OCI-LY7 (cell line): ENCODE results near the gene CAPN14. TPM values are rescaled to one million over a fixed set of nuclear protein-coding genes. Genes with fewer than 3 reads are reported as not detected.

ENCODE experiments used
- BruUV-seq: library from RNA; stranded (reverse); fragments of 400-500 nt; replicated peaks from 2 replicates; lab custom pipeline; 2021; lab: Mats Ljungman, UMichigan
- CTCF ChIA-PET: fragments of 300-600 bp; sonication (Branson Sonifier 250); formaldehyde crosslinking; loops from one replicate; lab custom pipeline; 2022; ENCODE audit warnings: antibody characterized with exemption; ENCODE audit not compliant: unreplicated experiment; lab: Charles Lee
- POLR2A ChIA-PET: fragments of 300-600 bp; sonication (Branson Sonifier 250); formaldehyde crosslinking; loops from one replicate; lab custom pipeline; 2022; ENCODE audit warnings: antibody characterized with exemption; lab: Charles Lee
- DNase-seq: peaks from one replicate; pipeline ENCODE4 v3.0.0-alpha.2; 2015; ENCODE audit warnings: low spot score
- H2AFZ ChIP-seq: fragments of 200-600 bp; sonication (generic), shearing (Covaris generic); 2 replicates; pipeline ENCODE4 v1.6.1; 2014; ENCODE audit warnings: mild to moderate bottlenecking, antibody characterized with exemption, low read length, moderate library complexity
- H3K27ac ChIP-seq: fragments of 200-600 bp; sonication (generic); 2 replicates; pipeline ENCODE4 v1.5.1; 2014; ENCODE audit warnings: mixed run types, low read depth, mild to moderate bottlenecking, moderate library complexity, low read length, inconsistent platforms; ENCODE audit not compliant: poor library complexity, severe bottlenecking
- H3K36me3 ChIP-seq: fragments of 200-600 bp; sonication (generic); 2 replicates; pipeline ENCODE4 v1.6.1; 2014; ENCODE audit warnings: mild to moderate bottlenecking, antibody characterized with exemption, low read length, moderate library complexity, mixed read lengths; ENCODE audit not compliant: insufficient read depth
- H3K4me1 ChIP-seq: fragments of 200-600 bp; sonication (generic); 2 replicates; pipeline ENCODE4 v1.5.1; 2014; ENCODE audit warnings: mild to moderate bottlenecking, low read length; ENCODE audit not compliant: insufficient read depth, poor library complexity, severe bottlenecking
- H3K4me2 ChIP-seq: fragments of 200-600 bp; sonication (generic); 2 replicates; pipeline ENCODE4 v1.6.1; 2014; ENCODE audit warnings: mild to moderate bottlenecking, low read length
- H3K4me3 ChIP-seq: fragments of 200-600 bp; sonication (generic); 2 replicates; pipeline ENCODE4 v1.5.1; 2014; ENCODE audit warnings: mild to moderate bottlenecking, low read depth, low read length; ENCODE audit not compliant: poor library complexity, severe bottlenecking
- H3K79me2 ChIP-seq: fragments of 200-600 bp; sonication (generic); 2 replicates; pipeline ENCODE4 v1.6.1; 2016; ENCODE audit warnings: low read depth, mild to moderate bottlenecking, low read length, moderate library complexity, mixed read lengths; ENCODE audit not compliant: insufficient read depth
- H3K9me2 ChIP-seq: fragments of 200-600 bp; sonication (generic); 2 replicates; pipeline ENCODE4 v1.6.1; 2016; ENCODE audit warnings: mild to moderate bottlenecking, low read length, mixed read lengths; ENCODE audit not compliant: insufficient read depth
- H3K9me3 ChIP-seq: fragments of 200-600 bp; sonication (generic); 2 replicates; pipeline ENCODE4 v1.6.1; 2014; ENCODE audit warnings: mild to moderate bottlenecking, mixed run types, low read length, mixed read lengths
- H4K20me1 ChIP-seq: fragments of 200-600 bp; sonication (generic); 2 replicates; pipeline ENCODE4 v1.6.1; 2014; ENCODE audit warnings: mild to moderate bottlenecking, antibody characterized with exemption, low read length, moderate library complexity, mixed read lengths; ENCODE audit not compliant: insufficient read depth
- EZH2phosphoT487 ChIP-seq: fragments of 200-600 bp; sonication (generic); IDR thresholded peaks from 2 replicates; pipeline ENCODE4 v1.6.1; 2018; ENCODE audit warnings: low read depth, borderline replicate concordance, mild to moderate bottlenecking, mixed run types, antibody characterized with exemption, low read length, moderate library complexity, mixed read lengths
- intact Hi-C: fragments of 100-400 bp; cut with micrococcal nuclease; formaldehyde crosslinking; loops from one replicate; pipeline ENCODE4 v1.10.0; 2022; ENCODE audit not compliant: unreplicated experiment
- total RNA-seq, 2 experiments: library from RNA; depleted of rRNA in 1 of 2; stranded (reverse); fragments of >200 nt in 1 of 2; shearing (Covaris generic) in 1 of 2; gene quantifications; 2 replicates each; pipeline ENCODE4 v1.2.3, GENCODE V29; 2014 to 2022
- TF ChIP-seq, protein P1 (sequence below): fragments of 200-600 bp; sonication (generic); conservative IDR thresholded peaks from 2 replicates; pipeline ENCODE4 v1.5.1; 2014; ENCODE audit warnings: mild to moderate bottlenecking, antibody characterized with exemption, low read length, moderate library complexity, mixed read lengths

CAPN14 gene
- total RNA-seq, 2 experiments from 2014 or later = 1.4 to 4.0 TPM

- peak overlapping the region; percentile 67; the same call in 1 of the 2 replicates for H2AFZ ChIP-seq
- POLR2A ChIA-PET = interaction anchor here (0.6 to 1.1 kb wide), 3 partner anchors 14 to 51 kb away, joined by 3 to 4 read pairs (median 3); no protein-coding TSS in a partner anchor
- H3K27ac ChIP-seq = peak overlapping the region; percentile 95
- peak overlapping the region; percentile 74 for H3K4me2 ChIP-seq
- no peak overlapping the region for H3K4me3 ChIP-seq
- no peaks in the 10 kb centered on the region for H3K9me3 ChIP-seq
- H4K20me1 ChIP-seq = no peaks in the 10 kb centered on the region
- peaks cover 66% of the 10 kb centered on the region for H3K4me1 ChIP-seq
- H3K9me2 ChIP-seq = no peaks in the 10 kb centered on the region
- H3K79me2 ChIP-seq = peaks cover 9% of the 10 kb centered on the region; the same call in 1 of the 2 replicates
- TF ChIP-seq, protein P1, sequence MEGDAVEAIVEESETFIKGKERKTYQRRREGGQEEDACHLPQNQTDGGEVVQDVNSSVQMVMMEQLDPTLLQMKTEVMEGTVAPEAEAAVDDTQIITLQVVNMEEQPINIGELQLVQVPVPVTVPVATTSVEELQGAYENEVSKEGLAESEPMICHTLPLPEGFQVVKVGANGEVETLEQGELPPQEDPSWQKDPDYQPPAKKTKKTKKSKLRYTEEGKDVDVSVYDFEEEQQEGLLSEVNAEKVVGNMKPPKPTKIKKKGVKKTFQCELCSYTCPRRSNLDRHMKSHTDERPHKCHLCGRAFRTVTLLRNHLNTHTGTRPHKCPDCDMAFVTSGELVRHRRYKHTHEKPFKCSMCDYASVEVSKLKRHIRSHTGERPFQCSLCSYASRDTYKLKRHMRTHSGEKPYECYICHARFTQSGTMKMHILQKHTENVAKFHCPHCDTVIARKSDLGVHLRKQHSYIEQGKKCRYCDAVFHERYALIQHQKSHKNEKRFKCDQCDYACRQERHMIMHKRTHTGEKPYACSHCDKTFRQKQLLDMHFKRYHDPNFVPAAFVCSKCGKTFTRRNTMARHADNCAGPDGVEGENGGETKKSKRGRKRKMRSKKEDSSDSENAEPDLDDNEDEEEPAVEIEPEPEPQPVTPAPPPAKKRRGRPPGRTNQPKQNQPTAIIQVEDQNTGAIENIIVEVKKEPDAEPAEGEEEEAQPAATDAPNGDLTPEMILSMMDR = no peak
- TF ChIP-seq EZH2phosphoT487 = no peak
- no TSS peak for BruUV-seq
- intact Hi-C loops = loop anchor here (5.0 to 10.0 kb wide), 4 partner anchors 392 to 1112 kb away; partner anchors contain the start of genes SLC30A6 and YPEL5
- no peaks in the 10 kb centered on the region for H3K36me3 ChIP-seq
- DNase-seq = no peak
- CTCF ChIA-PET = interaction anchor here (0.6 to 1.1 kb wide), 2 partner anchors 9 to 1047 kb away, joined by 3 to 4 read pairs; no protein-coding TSS in a partner anchor
These were observed 41.8 kb upstream of the CAPN14 start for GRCh38 chr2:31259075-31259474.

- peak overlapping the region; percentile 67; the same call in 1 of the 2 replicates for H2AFZ ChIP-seq
- no peaks in the 10 kb centered on the region for H3K36me3 ChIP-seq
- no peak for TF ChIP-seq EZH2phosphoT487
- TF ChIP-seq, protein P1 = no peak
- DNase-seq = peak; percentile 66
- intact Hi-C loops = loop anchor here (5.0 to 10.0 kb wide), 4 partner anchors 391 to 1111 kb away; partner anchors contain the start of genes SLC30A6 and YPEL5
- ChIA-PET POLR2A (interaction anchor here (0.7 to 1.1 kb wide), 5 partner anchors 15 to 108 kb away, joined by 3 to 4 read pairs (median 3); no protein-coding TSS in a partner anchor), CTCF (interaction anchor here (0.6 to 1.1 kb wide), 3 partner anchors 10 to 1047 kb away, joined by 3 to 4 read pairs (median 3); no protein-coding TSS in a partner anchor)
- peaks cover 9% of the 10 kb centered on the region; the same call in 1 of the 2 replicates for H3K79me2 ChIP-seq
- no peaks in the 10 kb centered on the region for H3K9me2 ChIP-seq
- H3K4me1 ChIP-seq = peaks cover 66% of the 10 kb centered on the region
- H3K9me3 ChIP-seq = no peaks in the 10 kb centered on the region
- H3K4me3 ChIP-seq = peak overlapping the region; percentile 31
- H4K20me1 ChIP-seq = no peaks in the 10 kb centered on the region
- no TSS peak for BruUV-seq
- peak overlapping the region; percentile 74 for H3K4me2 ChIP-seq
- peak overlapping the region; percentile 95 for H3K27ac ChIP-seq
These were observed 41.0 kb upstream of the CAPN14 start for GRCh38 chr2:31258351-31258750.
